GM03348 (cell line): ENCODE data around the gene MT1F.

Experiments
- DNase-seq: peaks from one replicate; pipeline ENCODE4 v3.0.0; 2012; ENCODE audit warnings: low spot score

Gene MT1F

DNA sequence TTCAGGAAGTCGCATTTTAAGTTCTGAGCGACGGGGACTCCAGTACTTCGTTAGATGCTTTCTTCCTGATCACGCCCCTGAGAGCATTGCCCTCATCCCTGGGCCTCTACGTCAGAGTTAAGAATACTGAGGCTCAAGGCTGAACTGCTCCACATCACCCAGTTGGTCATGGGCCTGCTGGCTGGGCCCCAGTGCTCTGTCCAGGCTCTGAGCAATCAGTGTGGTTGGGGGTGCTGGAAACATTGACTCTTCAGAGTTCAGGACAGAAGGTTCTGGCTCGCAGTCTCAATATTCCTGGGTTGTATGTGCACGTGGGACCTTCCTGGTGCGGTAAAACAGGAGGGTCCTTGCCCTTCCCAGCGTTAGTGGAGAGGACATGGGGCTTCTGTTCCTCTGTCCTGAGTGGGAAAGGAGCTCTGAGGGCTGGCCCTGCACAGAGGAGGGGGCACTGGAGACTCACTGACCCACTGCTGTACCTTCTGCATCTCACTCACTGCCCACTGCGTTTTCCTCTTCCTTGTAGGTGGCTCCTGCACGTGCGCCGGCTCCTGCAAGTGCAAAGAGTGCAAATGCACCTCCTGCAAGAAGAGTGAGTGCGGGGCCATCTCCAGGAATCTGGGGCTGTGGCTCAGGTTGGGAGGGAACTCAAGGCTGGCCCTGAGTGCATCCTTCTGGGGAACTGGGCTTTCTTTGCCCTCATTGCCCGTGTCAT is 31.7 kb upstream of the MT1F start:
- peak; percentile 73 for DNase-seq

DNA sequence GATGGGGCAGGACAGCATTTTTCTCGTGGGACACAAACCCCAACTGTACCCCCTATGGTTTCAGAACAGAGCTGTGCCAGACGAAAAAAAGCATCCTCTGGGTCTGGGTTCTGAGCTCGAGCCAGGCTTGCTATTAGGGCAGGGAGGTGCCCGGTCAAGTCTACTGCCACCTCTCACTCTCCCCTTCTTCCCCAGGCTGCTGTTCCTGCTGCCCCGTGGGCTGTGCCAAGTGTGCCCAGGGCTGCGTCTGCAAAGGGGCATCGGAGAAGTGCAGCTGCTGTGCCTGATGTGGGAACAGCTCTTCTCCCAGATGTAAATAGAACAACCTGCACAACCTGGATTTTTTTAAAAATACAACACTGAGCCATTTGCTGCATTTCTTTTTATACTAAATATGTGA is 31.1 kb upstream of the MT1F start:
- DNase-seq = no peak

DNA sequence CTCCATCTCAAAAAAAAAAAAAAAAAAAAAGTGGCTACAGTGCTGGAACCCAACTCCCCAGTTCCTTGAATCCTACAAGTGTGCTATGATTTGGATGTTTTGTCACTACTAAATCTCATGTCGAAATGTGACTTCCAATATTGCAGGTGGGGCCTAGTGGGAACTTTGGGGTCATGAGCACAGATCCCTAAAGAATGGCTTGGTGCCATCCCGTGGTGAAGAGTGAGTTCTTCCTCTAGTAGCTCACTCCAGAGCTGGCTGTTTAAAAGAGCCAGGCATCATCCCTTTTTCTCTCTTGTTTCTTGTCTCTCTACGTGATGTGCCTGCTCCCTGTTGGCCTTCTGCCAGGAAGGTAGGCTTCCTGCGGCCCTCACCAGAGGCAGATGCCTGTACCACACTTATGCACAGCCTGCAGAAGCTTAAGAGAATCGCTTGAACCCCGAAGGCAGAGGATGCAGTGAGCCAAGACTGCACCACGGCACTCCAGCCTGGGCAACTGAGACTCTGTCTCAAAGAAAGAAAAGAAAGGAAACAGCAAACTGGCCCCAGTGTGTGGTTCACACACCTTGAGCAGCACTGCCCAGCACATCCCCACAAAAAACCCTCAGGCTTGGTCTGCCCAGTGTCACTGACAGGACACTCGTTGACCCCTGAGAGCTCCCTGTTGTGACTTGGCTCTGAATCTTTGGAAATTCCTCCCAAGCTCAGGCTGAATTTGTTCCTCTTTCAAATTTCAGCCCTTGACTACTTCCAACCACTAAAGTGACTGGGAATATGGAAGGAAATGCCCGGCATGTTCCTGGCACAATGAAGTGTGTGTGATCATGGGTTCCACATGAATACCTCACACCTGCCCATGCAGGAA is 29.0 kb upstream of the MT1F start:
- DNase-seq = no peak

DNA sequence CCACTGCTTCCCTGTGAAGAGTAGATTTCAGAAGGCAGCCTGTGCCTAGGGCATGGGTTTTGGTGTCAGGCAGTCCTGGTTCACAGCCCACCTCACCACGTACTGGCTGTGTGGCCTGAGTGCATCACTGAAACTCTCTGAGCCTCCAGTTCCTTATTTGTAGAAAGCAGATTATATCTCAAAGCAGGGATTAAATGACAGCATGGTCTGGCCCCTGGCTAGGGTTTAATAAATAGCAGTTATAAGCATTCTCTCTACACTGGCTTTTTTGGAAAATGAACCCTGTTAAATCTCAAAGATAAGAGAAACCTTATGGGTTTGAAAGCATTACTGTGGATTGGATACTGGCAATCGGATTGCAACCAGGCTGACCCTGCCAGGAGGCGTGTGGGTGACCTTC is 28.2 kb upstream of the MT1F start:
- no peak for DNase-seq

DNA sequence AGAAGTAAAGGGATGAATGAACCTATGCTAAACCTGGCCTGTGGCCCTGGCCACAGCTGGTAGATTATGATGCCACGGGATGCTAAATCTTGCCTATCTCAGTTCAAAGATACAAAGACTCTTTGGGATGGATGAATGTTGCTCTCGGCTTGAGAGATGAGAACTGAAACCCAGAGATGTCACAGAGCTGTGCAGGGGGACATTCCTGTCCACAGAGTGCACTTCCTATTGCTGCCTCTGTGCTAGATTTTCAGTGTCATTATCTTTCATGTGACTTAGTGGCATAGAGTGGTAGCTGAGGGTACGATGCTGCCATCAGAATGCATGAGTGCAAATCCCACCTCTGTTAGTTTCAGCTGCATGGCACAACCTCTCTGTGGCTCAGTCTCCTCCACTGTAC is 27.6 kb upstream of the MT1F start:
- DNase-seq = no peak

DNA sequence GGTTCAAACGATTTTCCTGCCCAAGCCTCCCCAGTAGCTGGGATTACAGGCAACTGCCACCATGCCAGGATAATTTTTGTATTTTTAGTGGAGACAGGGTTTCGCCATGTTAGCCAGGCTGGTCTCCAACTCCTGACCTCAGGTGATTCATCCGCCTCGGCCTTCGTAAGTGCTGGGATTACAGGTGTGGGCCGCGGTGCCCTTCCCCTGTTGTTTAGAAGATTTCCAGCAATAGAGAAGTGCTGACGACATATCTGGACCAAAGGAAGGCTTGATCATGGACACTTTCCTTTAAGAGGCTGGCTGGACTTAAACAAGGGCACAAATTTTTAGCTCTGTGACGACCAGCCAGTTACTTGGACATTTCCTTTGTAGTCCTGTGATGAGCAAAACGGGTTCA is 26.6 kb upstream of the MT1F start:
- DNase-seq = no peak

DNA sequence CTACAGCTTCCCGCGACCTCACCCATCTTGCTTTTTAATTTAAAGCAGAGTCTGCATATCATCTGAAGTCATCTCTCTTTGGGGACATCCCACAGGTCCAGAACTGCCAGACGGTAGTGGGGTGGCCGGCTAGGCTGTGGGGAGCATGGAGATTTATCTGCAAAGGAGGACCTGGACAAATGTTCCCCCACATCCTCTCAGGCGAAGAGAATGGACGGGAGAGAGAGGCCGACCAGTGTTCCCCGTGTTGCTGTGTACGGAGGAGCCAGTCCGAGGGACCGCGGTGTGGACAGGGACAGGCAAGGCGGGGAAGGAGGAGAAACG is 26.0 kb upstream of the MT1F start:
- no peak for DNase-seq

DNA sequence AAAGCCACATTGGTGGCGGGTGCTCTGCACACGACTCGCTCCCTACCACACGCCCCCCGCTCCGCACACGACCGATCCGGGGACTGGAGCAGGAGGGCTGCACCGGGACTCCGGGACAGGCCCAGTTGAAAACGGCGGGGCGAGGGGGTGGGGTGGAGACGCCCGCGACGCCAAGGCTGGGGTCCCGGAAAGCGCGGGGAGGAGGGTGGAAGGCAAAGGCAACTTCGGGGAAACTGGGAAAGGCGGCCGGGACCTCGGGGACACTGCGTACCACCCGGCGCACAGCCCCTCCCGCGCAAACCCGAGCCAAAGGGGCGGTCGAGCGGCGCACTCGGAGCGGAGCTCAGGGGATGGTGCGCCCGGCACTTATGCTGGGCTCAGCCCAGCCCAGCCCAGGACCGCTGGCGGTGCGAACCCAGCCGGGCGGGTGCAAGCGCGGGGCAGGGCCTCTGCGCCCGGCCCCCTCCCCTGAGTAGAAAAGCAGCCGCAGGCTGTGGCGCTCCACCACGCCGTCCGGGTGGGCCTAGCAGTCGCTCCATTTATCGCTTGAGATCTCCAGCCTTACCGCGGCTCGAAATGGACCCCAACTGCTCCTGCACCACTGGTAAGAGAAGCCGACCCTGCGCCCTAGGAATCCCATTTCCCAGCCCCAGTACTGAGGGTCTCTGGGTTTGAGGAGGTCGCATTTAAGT is 25.5 kb upstream of the MT1F start, which contains the start of gene MT1M:
Gene MT1M (plus strand): TSS at position 504 of the 692 bp plus-strand sequence. CDS start 73 bp downstream, at position 577.
- DNase-seq = peak; percentile 76

DNA sequence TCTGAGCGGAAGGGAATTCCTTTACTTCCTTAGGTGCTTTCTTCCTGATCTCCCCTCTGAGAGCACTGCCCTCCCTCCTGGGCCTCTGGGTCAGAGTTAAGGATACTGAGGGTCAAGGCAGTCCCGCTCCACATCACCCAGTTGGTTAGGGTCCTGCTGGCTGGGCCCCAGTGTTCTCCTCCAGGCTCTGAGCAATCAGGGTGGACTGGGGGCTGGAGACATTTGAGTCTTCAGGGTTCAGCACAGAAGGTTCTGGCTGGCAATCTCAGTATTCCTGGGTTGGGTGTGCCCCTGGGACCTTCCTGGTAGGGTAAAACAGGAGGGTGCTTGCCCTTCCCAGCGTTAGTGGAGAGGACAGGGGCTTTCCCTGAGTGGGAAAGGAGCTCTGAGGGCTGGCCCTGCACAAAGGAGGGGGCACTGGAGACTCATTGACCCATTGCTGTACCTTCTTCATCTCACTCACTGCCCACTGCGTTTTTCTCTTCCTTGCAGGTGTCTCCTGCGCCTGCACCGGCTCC is 24.9 kb upstream of the MT1F start:
- no peak for DNase-seq

DNA sequence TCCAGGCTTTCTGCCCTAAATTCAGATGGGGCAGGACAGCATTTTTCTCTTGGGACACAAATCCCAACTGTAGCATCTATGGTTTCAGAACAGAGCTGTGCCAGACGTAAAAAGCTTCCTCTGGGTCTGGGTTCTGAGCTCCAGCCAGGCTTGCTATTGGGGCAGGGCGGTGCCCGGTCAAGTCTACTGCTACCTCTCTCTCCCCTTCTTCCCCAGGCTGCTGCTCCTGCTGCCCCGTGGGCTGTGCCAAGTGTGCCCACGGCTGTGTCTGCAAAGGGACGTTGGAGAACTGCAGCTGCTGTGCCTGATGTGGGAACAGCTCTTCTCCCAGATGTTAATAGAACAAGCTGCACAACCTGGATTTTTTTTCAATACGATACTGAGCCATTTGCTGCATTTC is 24.2 kb upstream of the MT1F start:
- no peak for DNase-seq

DNA sequence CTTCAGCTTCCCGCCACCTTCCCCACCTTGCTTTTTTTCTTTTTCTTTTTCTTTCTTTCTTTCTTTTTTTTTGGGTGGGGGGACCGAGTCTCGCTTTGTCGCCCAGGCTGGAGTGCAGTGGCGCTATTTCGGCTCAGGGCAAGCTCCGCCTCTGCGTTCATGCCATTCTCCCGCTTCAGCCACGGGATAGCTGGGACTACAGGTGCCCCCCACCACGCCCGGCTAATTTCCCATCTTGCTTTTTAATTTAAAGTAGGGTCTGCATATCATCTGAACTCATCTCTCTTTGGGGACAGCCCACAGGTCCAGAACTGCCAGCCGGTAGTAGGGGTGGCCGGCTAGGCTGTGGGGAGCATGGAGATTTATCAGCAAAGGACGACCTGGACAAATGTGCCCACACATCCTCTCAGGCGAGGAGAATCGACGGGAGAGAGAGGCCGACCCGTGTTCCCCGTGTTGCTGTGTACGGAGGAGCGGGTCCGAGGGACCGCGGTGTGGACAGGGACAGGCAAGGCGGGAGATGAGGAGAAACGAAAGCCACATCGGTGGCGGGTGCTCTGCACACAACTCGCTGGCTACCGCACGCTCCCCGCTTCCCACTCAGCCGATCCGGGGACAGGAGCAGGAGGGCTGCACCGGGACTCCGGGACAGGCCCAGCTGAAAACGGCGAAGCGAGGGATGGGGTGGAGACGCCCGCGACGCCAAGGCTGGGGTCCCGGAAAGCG is 22.9 kb upstream of the MT1F start:
- no peak for DNase-seq

DNA sequence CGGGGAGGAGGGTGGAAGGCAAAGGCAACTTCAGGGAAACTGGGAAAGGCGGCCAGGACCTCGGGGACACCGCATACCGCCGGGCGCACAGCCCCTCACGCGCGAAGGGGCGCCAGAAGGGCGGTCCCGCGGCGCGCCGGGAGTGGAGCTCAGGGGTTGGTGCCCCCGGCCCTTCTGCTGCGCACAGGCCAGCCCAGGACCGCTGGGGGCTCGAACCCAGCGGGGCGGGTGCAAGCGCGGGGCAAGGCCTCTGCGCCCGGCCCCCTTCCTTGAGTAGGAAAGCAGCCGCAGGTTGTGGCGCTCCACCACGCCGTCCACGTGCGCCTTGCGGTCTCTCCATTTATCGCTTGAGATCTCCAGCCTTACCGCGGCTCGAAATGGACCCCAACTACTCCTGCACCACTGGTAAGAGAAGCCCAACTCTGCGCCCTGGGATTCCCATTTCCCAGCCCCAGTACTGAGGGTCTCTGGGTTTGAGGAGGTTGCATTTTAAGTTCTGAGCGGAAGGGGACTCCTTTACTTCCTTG is 22.3 kb upstream of the MT1F start:
- no peak for DNase-seq

DNA sequence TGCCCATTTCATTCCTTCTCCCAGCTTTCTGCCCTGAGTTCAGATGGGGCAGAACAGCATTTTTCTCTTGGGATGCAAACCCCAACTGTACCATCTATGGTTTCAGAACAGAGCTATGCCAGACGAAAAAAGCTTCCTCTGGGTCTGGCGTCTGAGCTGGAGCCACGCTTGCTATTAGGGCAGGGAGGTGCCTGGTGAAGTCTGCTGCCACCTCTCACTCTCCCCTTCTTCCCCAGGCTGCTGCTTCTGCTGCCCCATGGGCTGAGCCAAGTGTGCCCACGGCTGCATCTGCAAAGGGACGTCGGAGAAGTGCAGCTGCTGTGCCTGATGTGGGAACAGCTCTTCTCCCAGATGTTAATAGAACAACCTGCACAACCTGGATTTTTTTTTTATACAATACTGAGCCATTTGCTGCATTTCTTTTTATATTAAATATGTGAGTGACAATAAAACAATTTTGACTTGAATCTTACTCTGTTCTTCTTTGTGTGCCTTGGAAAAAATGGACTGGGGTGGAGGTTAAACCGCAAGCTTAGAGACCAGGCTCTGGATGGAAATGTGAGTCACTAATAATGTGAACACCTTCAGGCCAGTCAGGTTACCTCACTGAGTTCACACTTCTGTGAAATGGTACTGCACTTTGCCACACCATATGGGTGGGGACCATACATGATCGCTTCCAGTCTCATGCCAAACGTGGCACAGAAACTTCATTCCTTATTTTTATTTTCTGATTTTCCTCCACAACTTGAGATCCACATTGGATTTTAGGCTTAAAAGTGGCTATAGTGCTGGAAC is 20.9 kb upstream of the MT1F start:
- DNase-seq = no peak

DNA sequence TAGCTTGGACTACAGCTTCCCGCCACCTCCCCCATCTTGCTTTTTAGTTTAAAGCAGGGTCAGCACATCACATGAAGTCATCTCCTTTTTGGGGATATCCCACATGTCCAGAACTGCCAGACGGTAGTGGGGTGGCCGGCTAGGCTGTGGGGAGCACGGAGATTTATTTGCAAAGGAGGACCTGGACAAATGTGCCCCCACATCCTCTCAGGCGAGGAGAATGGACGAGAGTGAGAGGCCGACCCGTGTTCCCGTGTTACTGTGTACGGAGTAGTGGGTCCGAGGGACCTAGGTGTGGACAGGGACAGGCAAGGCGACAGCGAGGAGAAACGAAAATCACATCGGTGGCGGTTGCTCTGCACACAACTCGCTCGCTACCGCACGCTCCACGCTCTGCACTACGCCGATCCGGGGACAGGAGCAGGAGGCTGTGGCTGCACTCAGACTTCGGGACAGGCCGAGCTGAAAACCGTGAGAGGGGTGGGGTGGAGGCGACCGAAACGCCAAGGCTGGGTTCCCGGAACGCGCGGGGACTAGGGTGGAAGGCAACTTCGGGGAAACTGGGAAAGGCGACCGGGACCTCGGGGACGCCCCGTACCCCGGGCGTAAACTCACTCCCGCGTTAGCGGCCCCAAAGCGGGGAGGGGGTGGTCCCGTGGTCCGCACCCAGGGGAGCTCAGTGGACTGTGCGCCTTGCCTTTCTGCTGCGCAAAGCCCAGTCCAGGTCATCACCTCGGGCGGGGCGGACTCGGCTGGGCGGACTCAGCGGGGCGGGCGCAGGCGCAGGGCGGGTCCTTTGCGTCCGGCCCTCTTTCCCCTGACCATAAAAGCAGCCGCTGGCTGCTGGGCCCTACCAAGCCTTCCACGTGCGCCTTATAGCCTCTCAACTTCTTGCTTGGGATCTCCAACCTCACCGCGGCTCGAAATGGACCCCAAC is 19.7 kb upstream of the MT1F start, which contains the start of gene MT1A:
Gene MT1A (plus strand): TSS at position 853 of the 937 bp plus-strand sequence. CDS start 73 bp downstream, at position 926.
- peak; percentile 85 for DNase-seq

DNA sequence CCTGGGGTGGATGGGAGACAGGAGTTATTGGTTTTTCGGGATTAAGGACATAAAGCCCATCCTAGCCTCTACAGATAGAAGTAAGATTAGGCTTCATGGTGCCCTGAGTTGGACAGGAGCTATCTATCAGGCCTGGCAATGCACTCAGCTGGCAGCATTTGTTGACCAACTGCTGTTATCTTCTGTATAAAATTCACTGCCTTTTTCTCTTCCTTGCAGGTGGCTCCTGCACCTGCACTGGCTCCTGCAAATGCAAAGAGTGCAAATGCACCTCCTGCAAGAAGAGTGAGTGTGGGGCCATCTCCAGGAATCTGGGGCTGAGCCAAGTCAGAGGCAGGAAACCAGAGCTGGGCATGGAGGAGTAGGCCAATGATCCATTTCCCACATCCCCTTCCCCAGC is 18.7 kb upstream of the MT1F start:
- no peak for DNase-seq

DNA sequence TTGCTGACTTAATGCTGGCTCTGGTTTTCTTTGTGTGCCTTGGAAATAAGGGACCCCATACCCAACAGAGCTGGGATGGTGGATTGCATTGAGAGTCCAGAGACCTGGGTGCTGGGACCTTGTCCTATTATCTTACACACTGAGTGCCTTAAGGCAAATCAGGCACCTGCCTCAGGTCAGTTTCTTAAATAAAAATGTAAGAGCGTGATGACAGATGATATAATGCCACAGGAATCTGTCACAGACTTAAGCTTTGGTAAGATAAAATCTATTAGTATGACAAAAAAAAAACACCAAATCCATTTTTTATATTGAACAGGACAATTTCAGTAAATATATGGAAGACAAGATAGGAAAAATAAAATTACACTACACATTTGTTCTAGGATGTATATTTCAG is 17.7 kb upstream of the MT1F start:
- DNase-seq = no peak

DNA sequence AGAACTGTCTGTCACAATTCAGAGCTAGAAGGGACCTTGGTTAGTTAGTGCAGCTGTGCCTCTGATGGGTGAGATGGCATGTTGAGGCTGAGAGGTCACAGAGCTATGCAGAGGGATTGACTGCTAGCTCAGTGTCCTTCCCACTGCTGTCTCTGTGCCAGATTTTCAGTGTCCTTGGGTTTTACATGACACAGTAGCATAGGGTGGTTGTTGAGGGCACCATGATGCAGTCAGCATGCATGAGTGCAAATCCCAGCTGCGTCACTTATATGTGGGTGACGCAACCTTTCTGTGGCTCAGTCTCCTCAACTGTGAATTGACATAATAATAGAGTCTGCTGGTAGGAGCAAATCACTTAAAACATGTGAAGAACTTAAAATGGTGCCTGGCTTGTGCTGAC is 16.6 kb upstream of the MT1F start:
- no peak for DNase-seq

DNA sequence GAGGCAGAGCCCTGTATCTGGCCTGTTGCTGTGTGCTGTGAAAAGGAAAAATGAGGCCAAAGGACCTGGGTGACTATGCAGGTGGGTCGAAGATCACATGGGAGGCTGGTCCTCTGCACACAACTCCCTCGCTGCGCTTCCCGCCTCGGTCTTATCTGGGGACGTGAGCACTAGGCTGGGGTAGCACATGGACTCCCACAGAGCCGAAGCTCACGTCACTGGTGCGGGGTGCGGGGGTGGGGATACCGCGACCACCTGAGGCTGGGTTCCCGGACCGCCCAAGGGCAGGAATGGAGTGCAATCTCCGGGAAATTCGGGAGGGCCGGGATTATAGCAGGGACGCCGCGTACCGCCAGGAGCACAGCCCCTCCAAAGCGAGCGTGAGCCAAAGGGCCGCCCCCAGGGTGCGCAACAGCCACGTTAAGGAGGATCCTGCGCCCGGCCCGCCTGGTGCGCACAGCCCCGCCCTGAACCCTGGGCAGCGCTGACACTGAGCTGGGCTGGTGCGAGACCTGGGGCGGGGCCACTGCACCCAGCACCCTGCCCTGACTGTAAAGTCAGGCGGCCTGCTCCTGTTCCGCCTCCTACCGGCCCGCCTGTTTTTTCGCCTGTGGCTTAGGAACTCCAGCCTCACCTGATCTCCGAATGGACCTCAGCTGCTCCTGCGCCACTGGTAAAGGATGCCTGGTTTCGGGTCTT is 14.5 kb upstream of the MT1F start:
- DNase-seq = peak; percentile 67

DNA sequence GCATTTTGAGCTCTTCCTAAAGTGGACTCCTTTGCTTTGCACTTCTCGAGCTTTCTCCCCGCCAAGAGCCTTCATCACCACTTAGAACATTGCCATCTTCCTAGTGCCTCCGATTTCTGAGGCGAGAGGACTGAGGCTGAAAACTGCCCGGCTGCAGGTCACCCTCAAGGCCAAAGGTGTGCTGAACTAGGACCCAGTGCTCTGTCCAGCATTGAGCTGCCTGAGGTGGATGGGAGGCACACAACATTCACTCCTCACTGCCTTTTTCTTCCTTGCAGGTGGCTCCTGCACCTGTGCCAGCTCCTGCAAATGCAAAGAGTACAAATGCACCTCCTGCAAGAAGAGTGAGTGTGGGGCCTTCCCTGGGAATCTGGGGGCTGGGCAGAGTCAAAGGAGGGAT is 13.9 kb upstream of the MT1F start:
- DNase-seq = no peak
